GM23338 (cell line): Measurements from ENCODE around the gene ITGA8. TPM values are rescaled to one million over a fixed set of nuclear protein-coding genes. Genes with fewer than 3 reads are reported as not detected.

Experiments used
- ATAC-seq: fragments of 200-7000 bp; cut with Tn5 transposase; 3 replicates; pipeline ENCODE4 v1.9.1; 2020
- DNase-seq: peaks from one replicate; pipeline ENCODE4 v3.0.0-alpha.2; 2015; ENCODE audit warnings: low spot score
- H2AFZ ChIP-seq: fragments of 200-600 bp; sonication (generic); 2 replicates; pipeline ENCODE4 v1.8.0; 2016; ENCODE audit warnings: antibody characterized with exemption, mild to moderate bottlenecking, moderate library complexity
- H3F3A ChIP-seq: fragments of 200-600 bp; sonication (generic); replicated peaks from 2 replicates; pipeline ENCODE4 v1.8.0; 2017; ENCODE audit warnings: antibody characterized with exemption, mixed run types, low read depth
- H3K27ac ChIP-seq: fragments of 200-600 bp; sonication (generic); 2 replicates; pipeline ENCODE4 v1.6.1; 2016; ENCODE audit warnings: low read depth
- H3K27me3 ChIP-seq: fragments of 200-600 bp; sonication (generic); 2 replicates; pipeline ENCODE4 v1.8.0; 2016; ENCODE audit warnings: mild to moderate bottlenecking, mixed run types, moderate library complexity; ENCODE audit not compliant: insufficient read depth
- H3K36me3 ChIP-seq: fragments of 200-600 bp; sonication (generic); 2 replicates; pipeline ENCODE4 v1.8.0; 2016; ENCODE audit warnings: mild to moderate bottlenecking; ENCODE audit not compliant: insufficient read depth
- H3K4me1 ChIP-seq: fragments of 200-600 bp; sonication (generic); 2 replicates; pipeline ENCODE4 v1.8.0; 2016; ENCODE audit warnings: mild to moderate bottlenecking, moderate library complexity; ENCODE audit not compliant: insufficient read depth
- H3K4me2 ChIP-seq: fragments of 200-600 bp; sonication (generic); 2 replicates; pipeline ENCODE4 v1.7.1; 2017; ENCODE audit warnings: mixed run types
- H3K4me3 ChIP-seq: fragments of 200-600 bp; sonication (generic); 2 replicates; pipeline ENCODE4 v1.6.1; 2016; ENCODE audit warnings: mixed run types
- H3K79me2 ChIP-seq: fragments of 200-600 bp; sonication (generic); replicated peaks from 2 replicates; pipeline ENCODE4 v1.8.0; 2017; ENCODE audit warnings: mild to moderate bottlenecking; ENCODE audit not compliant: insufficient read depth
- H3K9me2 ChIP-seq: fragments of 200-600 bp; sonication (generic); 2 replicates; pipeline ENCODE4 v1.8.0; 2017; ENCODE audit not compliant: insufficient read depth
- H4K20me1 ChIP-seq: fragments of 200-600 bp; sonication (generic); replicated peaks from 2 replicates; pipeline ENCODE4 v1.8.0; 2017; ENCODE audit warnings: mild to moderate bottlenecking; ENCODE audit not compliant: insufficient read depth
- H3K27ac Mint-ChIP-seq: 2 replicates; pipeline ENCODE4 v1.8.0; 2020; ENCODE audit warnings: inconsistent platforms, mild to moderate bottlenecking, moderate library complexity, mixed read lengths
- H3K27me3 Mint-ChIP-seq: 3 replicates; pipeline ENCODE4 v1.8.0; 2022; ENCODE audit warnings: low read depth, mild to moderate bottlenecking, moderate library complexity, mixed read lengths, inconsistent platforms; ENCODE audit not compliant: insufficient read depth, poor library complexity
- H3K36me3 Mint-ChIP-seq: 3 replicates; pipeline ENCODE4 v1.8.0; 2021; ENCODE audit warnings: low read depth, mild to moderate bottlenecking, inconsistent platforms, moderate library complexity, mixed read lengths
- H3K4me1 Mint-ChIP-seq: 3 replicates; pipeline ENCODE4 v1.8.0; 2020; ENCODE audit warnings: mild to moderate bottlenecking, inconsistent platforms, mixed read lengths
- H3K4me3 Mint-ChIP-seq: 3 replicates; pipeline ENCODE4 v1.8.0; 2021; ENCODE audit warnings: moderate library complexity, mild to moderate bottlenecking, inconsistent platforms, mixed read lengths
- H3K9me3 Mint-ChIP-seq: 3 replicates; pipeline ENCODE4 v1.8.0; 2020; ENCODE audit warnings: moderate library complexity, mild to moderate bottlenecking, inconsistent platforms, mixed read lengths
- CREB1 ChIP-seq: fragments of 250-450 bp; sonication (Bioruptor Pico); IDR thresholded peaks from 2 replicates; pipeline ENCODE4 v1.5.0; 2020; ENCODE audit warnings: low read depth, mild to moderate bottlenecking, moderate library complexity
- CTCF ChIP-seq, 2 experiments: fragments of 200-600 bp in 1 of 2; sonication (generic) in 1 of 2; conservative IDR thresholded peaks; 2 replicates each; pipeline versions ENCODE4 v1.5.1 to v1.6.1; 2016 to 2017; ENCODE audit warnings: antibody characterized with exemption in 2 of 2, low read depth in 2 of 2, mild to moderate bottlenecking in 2 of 2, moderate library complexity in 1 of 2
- EZH2 ChIP-seq: fragments of 200-600 bp; sonication (generic); IDR thresholded peaks from one replicate; pipeline ENCODE4 v1.8.0; 2017; ENCODE audit warnings: antibody characterized with exemption, mild to moderate bottlenecking, low read depth; ENCODE audit not compliant: unreplicated experiment
- JUNB ChIP-seq: IDR thresholded peaks from one replicate; pipeline ENCODE4 v1.6.1; 2016; ENCODE audit warnings: antibody characterized with exemption; ENCODE audit not compliant: unreplicated experiment
- NANOG ChIP-seq: IDR thresholded peaks from 2 replicates; pipeline ENCODE4 v1.6.1; 2016; ENCODE audit warnings: antibody characterized with exemption, borderline replicate concordance
- POLR2AphosphoS5 ChIP-seq: IDR thresholded peaks from 2 replicates; pipeline ENCODE4 v1.6.1; 2016; ENCODE audit warnings: antibody characterized with exemption, low read depth
- STAT1 ChIP-seq: IDR thresholded peaks from one replicate; pipeline ENCODE4 v1.6.1; 2016; ENCODE audit warnings: antibody characterized with exemption; ENCODE audit not compliant: unreplicated experiment
- ZNF114 ChIP-seq: fragments of 250-450 bp; sonication (Bioruptor Pico); IDR thresholded peaks from 2 replicates; pipeline ENCODE4 v1.5.0; 2020; ENCODE audit warnings: mild to moderate bottlenecking, moderate library complexity
- ZNF462 ChIP-seq: fragments of 250-450 bp; sonication (Bioruptor Pico); IDR thresholded peaks from 2 replicates; pipeline ENCODE4 v1.5.0; 2020; ENCODE audit warnings: mild to moderate bottlenecking, moderate library complexity
- polyA plus RNA-seq: library from polyadenylated mRNA; unstranded; fragments of >200 nt; fragmentation: Nextera tagmentation; extraction: Ambion mirVana; gene quantifications from 2 replicates; pipeline ENCODE4 v1.2.1, GENCODE V29; 2016
- total RNA-seq: library from RNA; depleted of rRNA; stranded (reverse); fragments of >200 nt; shearing (Covaris generic); gene quantifications from 2 replicates; pipeline ENCODE4 v1.2.3, GENCODE V29; 2014
- TF ChIP-seq, protein P1 (sequence below): IDR thresholded peaks from one replicate; pipeline ENCODE4 v1.6.1; 2018; ENCODE audit warnings: antibody characterized with exemption; ENCODE audit not compliant: unreplicated experiment

Gene ITGA8
- total and polyA plus RNA-seq, 2 experiments from 2014 or later: not detected

DNA sequence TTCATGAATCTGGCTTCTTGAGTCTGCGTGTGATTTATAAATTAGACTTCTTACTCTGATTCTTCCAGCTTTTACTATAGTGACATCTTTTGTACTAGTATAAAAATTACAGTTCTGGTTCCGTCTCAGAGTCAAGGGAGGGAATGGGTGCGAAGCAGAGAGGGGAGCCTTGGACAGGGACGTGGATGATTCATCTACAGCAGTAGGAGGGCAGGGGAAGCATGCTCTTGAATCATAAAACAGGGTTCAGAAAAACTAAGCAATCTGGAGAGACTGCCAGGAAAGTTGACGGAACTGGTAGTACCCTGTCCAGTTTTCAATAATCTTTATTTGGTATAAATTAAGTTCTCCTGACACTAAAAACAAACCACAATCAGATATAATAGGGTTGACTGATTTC is 58.1 kb downstream of the ITGA8 start (continued):
- TF ChIP-seq ZNF462 (CRISPR knock-in tag) (no peak), EZH2 (no peak), ZNF114 (CRISPR knock-in tag) (no peak), CREB1 (CRISPR knock-in tag) (no peak), NANOG (no peak)
- TF ChIP-seq, protein P1, sequence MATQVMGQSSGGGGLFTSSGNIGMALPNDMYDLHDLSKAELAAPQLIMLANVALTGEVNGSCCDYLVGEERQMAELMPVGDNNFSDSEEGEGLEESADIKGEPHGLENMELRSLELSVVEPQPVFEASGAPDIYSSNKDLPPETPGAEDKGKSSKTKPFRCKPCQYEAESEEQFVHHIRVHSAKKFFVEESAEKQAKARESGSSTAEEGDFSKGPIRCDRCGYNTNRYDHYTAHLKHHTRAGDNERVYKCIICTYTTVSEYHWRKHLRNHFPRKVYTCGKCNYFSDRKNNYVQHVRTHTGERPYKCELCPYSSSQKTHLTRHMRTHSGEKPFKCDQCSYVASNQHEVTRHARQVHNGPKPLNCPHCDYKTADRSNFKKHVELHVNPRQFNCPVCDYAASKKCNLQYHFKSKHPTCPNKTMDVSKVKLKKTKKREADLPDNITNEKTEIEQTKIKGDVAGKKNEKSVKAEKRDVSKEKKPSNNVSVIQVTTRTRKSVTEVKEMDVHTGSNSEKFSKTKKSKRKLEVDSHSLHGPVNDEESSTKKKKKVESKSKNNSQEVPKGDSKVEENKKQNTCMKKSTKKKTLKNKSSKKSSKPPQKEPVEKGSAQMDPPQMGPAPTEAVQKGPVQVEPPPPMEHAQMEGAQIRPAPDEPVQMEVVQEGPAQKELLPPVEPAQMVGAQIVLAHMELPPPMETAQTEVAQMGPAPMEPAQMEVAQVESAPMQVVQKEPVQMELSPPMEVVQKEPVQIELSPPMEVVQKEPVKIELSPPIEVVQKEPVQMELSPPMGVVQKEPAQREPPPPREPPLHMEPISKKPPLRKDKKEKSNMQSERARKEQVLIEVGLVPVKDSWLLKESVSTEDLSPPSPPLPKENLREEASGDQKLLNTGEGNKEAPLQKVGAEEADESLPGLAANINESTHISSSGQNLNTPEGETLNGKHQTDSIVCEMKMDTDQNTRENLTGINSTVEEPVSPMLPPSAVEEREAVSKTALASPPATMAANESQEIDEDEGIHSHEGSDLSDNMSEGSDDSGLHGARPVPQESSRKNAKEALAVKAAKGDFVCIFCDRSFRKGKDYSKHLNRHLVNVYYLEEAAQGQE: no peak

- Mint-ChIP-seq H3K27me3 (peaks cover 2% of the 10 kb centered on the region), H3K4me3 (no peak overlapping the region), H3K27ac (no peak overlapping the region), H3K9me3 (no peaks in the 10 kb centered on the region), H3K36me3 (no peaks in the 10 kb centered on the region), H3K4me1 (no peaks in the 10 kb centered on the region)
- Histone ChIP-seq H3K27me3 (no peaks in the 10 kb centered on the region), H3K79me2 (no peaks in the 10 kb centered on the region), H3K4me3 (no peak overlapping the region), H3K27ac (no peak overlapping the region), H3K9me2 (no peaks in the 10 kb centered on the region), H3K4me1 (no peaks in the 10 kb centered on the region), H4K20me1 (no peaks in the 10 kb centered on the region), H3K4me2 (no peak overlapping the region), H3K36me3 (no peaks in the 10 kb centered on the region), H2AFZ (peak overlapping the region; percentile 19; the same call in 1 of the 2 replicates), H3F3A (no peaks in the 10 kb centered on the region)
- peak; percentile 64 for DNase-seq
- peak; percentile 96 for ATAC-seq
- TF ChIP-seq, protein P1: no peak
- TF ChIP-seq CREB1 (CRISPR knock-in tag): no peak
- TF ChIP-seq POLR2AphosphoS5: no peak
- no peak for TF ChIP-seq STAT1
- no peak for TF ChIP-seq JUNB
- peak; percentile 52 to 64 for TF ChIP-seq CTCF (conservative IDR thresholded peaks at IDR 0.05; ENCODE audit: low read depth in 2 of 2)
These were observed 58.7 kb downstream of the ITGA8 start for GRCh38 chr10:15660990-15661389.
